Measurements from ENCODE around the gene MYL4. TPM values are rescaled to one million over a fixed set of nuclear protein-coding genes. Genes with fewer than 3 reads are reported as not detected.

MYL4 gene
- total RNA-seq, 1 experiment from 2014 or later, result 0.49 TPM

GRCh38 chr17:47235923-47236322 is 26.8 kb downstream of the MYL4 start:
- no TSS peak for BruUV-seq (replicated peaks)
- CTCF ChIA-PET, result no interaction called here
- no peaks in the 10 kb centered on the region for H3K27me3 ChIP-seq (ENCODE audit: control insufficient read depth, insufficient read depth, low read length)
- in situ Hi-C loops (cut with HindIII; ENCODE audit: low pct_unique_long_range_greater_than_20kb, low sequenced_read_pairs), result no loop called here
- TF ChIP-seq CTCF (IDR thresholded peaks at IDR 0.05) (no peak), TCF7L2 (IDR thresholded peaks at IDR 0.05; ENCODE audit: low read depth, low read length) (no peak), REST (IDR thresholded peaks at IDR 0.05; ENCODE audit: insufficient read depth in 1 of 2, low read depth in 2 of 2, low read length in 1 of 2) (no peak), SIN3A (IDR thresholded peaks at IDR 0.05; ENCODE audit: borderline replicate concordance, insufficient read depth, low read depth, low read length) (no peak), POLR2AphosphoS5 (IDR thresholded peaks at IDR 0.05; ENCODE audit: low read depth, low read length) (no peak)
- no peak overlapping the region for H3K27ac ChIP-seq (ENCODE audit: low read length)
- DNase-seq (ENCODE audit: low read depth, low spot score) (no peak), ATAC-seq (no peak)
- intact Hi-C loops (cut with micrococcal nuclease; ENCODE audit: unreplicated experiment), result no loop called here
- H3K36me3 ChIP-seq (ENCODE audit: control insufficient read depth, insufficient read depth, low read length), result no peaks in the 10 kb centered on the region
- H3K9me3 ChIP-seq (ENCODE audit: control insufficient read depth, insufficient read depth, low read depth, low read length), result no peaks in the 10 kb centered on the region
- no peak overlapping the region for H3K4me3 ChIP-seq (ENCODE audit: low read depth in 2 of 2, low read length in 2 of 2)
- POLR2A ChIA-PET, result no interaction called here
- peaks cover 4% of the 10 kb centered on the region; the same call in 1 of the 2 replicates for H3K4me1 ChIP-seq (ENCODE audit: control insufficient read depth, insufficient read depth, low read length)

- ATAC-seq, result no peak
- no peak overlapping the region for H3K27ac ChIP-seq (ENCODE audit: low read length)
- no peak overlapping the region for H3K4me3 ChIP-seq (ENCODE audit: low read depth in 2 of 2, low read length in 2 of 2)
- H3K36me3 ChIP-seq (ENCODE audit: control insufficient read depth, insufficient read depth, low read length), result no peaks in the 10 kb centered on the region
- POLR2A ChIA-PET, result no interaction called here
- no TSS peak for BruUV-seq (replicated peaks)
- in situ Hi-C loops (cut with HindIII; ENCODE audit: low pct_unique_long_range_greater_than_20kb, low sequenced_read_pairs) (no loop called here), intact Hi-C loops (cut with micrococcal nuclease; ENCODE audit: unreplicated experiment) (no loop called here)
- no peaks in the 10 kb centered on the region for H3K27me3 ChIP-seq (ENCODE audit: control insufficient read depth, insufficient read depth, low read length)
- no peaks in the 10 kb centered on the region for H3K9me3 ChIP-seq (ENCODE audit: control insufficient read depth, insufficient read depth, low read depth, low read length)
- TF ChIP-seq SIN3A (IDR thresholded peaks at IDR 0.05; ENCODE audit: borderline replicate concordance, insufficient read depth, low read depth, low read length), result no peak
- no peak for TF ChIP-seq REST (IDR thresholded peaks at IDR 0.05; ENCODE audit: insufficient read depth in 1 of 2, low read depth in 2 of 2, low read length in 1 of 2)
- TF ChIP-seq CTCF (IDR thresholded peaks at IDR 0.05), result no peak
- no peak for TF ChIP-seq POLR2AphosphoS5 (IDR thresholded peaks at IDR 0.05; ENCODE audit: low read depth, low read length)
- TF ChIP-seq TCF7L2 (IDR thresholded peaks at IDR 0.05; ENCODE audit: low read depth, low read length), result no peak
- peaks cover 4% of the 10 kb centered on the region; the same call in 1 of the 2 replicates for H3K4me1 ChIP-seq (ENCODE audit: control insufficient read depth, insufficient read depth, low read length)
- CTCF ChIA-PET, result no interaction called here
- no peak for DNase-seq (ENCODE audit: low read depth, low spot score)
Observed at GRCh38 chr17:47237841-47238240, 28.7 kb downstream of the MYL4 start.
